CD4-positive, alpha-beta memory T cell (primary cell): ENCODE measurements around the gene BOC. TPM values are rescaled to one million over a fixed set of nuclear protein-coding genes. Genes with fewer than 3 reads are reported as not detected.

Experiments used
- CTCF ChIA-PET: fragments of 350-600 bp; sonication (Branson Sonifier 250); formaldehyde crosslinking; loops from one replicate; lab custom pipeline; 2021; ENCODE audit warnings: inconsistent platforms; ENCODE audit not compliant: partially characterized antibody; lab: Charles Lee
- POLR2A ChIA-PET: fragments of 350-600 bp; sonication (Branson Sonifier 250); formaldehyde crosslinking; loops from one replicate; lab custom pipeline; 2021; ENCODE audit not compliant: partially characterized antibody; lab: Charles Lee
- DNase-seq, 5 donors: peaks; one replicate each; pipeline versions ENCODE4 v3.0.0 to v3.0.0-alpha.2; 2020 to 2022; ENCODE audit warnings: mixed read lengths in 1 of 5
- H3K27ac ChIP-seq: one replicate; pipeline ENCODE4 v1.7.0; 2013; ENCODE audit warnings: low read depth, low read length
- H3K27me3 ChIP-seq: 2 replicates; pipeline ENCODE4 v1.7.0; 2013; ENCODE audit warnings: mild to moderate bottlenecking, low read length, moderate library complexity; ENCODE audit not compliant: insufficient read depth
- H3K36me3 ChIP-seq: 2 replicates; pipeline ENCODE4 v1.7.0; 2013; ENCODE audit warnings: mild to moderate bottlenecking, low read length, moderate library complexity; ENCODE audit not compliant: insufficient read depth
- H3K4me1 ChIP-seq: 2 replicates; pipeline ENCODE4 v1.7.0; 2013; ENCODE audit warnings: mild to moderate bottlenecking, low read length, moderate library complexity; ENCODE audit not compliant: insufficient read depth
- H3K4me3 ChIP-seq, 2 donors: one replicate each; pipeline ENCODE4 v1.7.0; 2013; ENCODE audit warnings: low read length in 2 of 2, mild to moderate bottlenecking in 1 of 2
- H3K9me3 ChIP-seq, 2 donors: one replicate each; pipeline ENCODE4 v1.7.0; 2013; ENCODE audit warnings: low read length in 2 of 2, control low read depth in 1 of 2; ENCODE audit not compliant: control insufficient read depth in 1 of 2
- H3K27ac Mint-ChIP-seq, 7 donors: one replicate each; pipeline ENCODE4 v1.8.0; 2020 to 2021; ENCODE audit warnings: mixed read lengths in 7 of 7, mild to moderate bottlenecking in 6 of 7, inconsistent platforms in 3 of 7, moderate library complexity in 3 of 7
- H3K27me3 Mint-ChIP-seq, 2 donors: one replicate each; pipeline ENCODE4 v1.8.0; 2020 to 2021; ENCODE audit warnings: mixed read lengths in 2 of 2
- H3K36me3 Mint-ChIP-seq, 2 donors: one replicate each; pipeline ENCODE4 v1.8.0; 2020 to 2021; ENCODE audit warnings: mixed read lengths in 2 of 2, inconsistent platforms in 1 of 2, mild to moderate bottlenecking in 1 of 2
- H3K4me1 Mint-ChIP-seq, 4 donors: one replicate each; pipeline ENCODE4 v1.8.0; 2020 to 2021; ENCODE audit warnings: mixed read lengths in 4 of 4, mild to moderate bottlenecking in 1 of 4
- H3K4me3 Mint-ChIP-seq, 8 donors: one replicate each; pipeline ENCODE4 v1.8.0; 2020 to 2021; ENCODE audit warnings: mixed read lengths in 8 of 8, mild to moderate bottlenecking in 7 of 8, moderate library complexity in 6 of 8, inconsistent platforms in 3 of 8
- H3K9me3 Mint-ChIP-seq, 8 donors: one replicate each; pipeline ENCODE4 v1.8.0; 2020 to 2021; ENCODE audit warnings: mixed read lengths in 8 of 8, mild to moderate bottlenecking in 5 of 8, inconsistent platforms in 3 of 8, moderate library complexity in 1 of 8
- intact Hi-C: fragments of 100-400 bp; cut with micrococcal nuclease; formaldehyde crosslinking; loops from one replicate; pipeline ENCODE4 v1.15.1; 2023
- polyA plus RNA-seq, 2 donors: library from polyadenylated mRNA; unstranded; fragments of 300-500 nt; fragmentation: Illumina TruSeq; gene quantifications; one replicate each; pipeline ENCODE4 v1.2.3, GENCODE V29; 2021
- total RNA-seq, 2 experiments: library from RNA; stranded (reverse); gene quantifications; one replicate each; pipeline ENCODE4 v1.2.3, GENCODE V29; 2021

The BOC gene
- total and polyA plus RNA-seq, 4 experiments from 2014 or later: not detected

GRCh38 chr3:113252553-113252952, 41.2 kb downstream of the BOC start:
- Mint-ChIP-seq H3K9me3 (no peaks in the 10 kb centered on the region), H3K4me3 (no peak overlapping the region), H3K36me3 (no peaks in the 10 kb centered on the region), H3K27me3 (peaks cover 0 to 3% of the 10 kb centered on the region in 2 donors), H3K4me1 (no peaks in the 10 kb centered on the region), H3K27ac (no peak overlapping the region)
- ChIA-PET POLR2A (no interaction called here), CTCF (no interaction called here)
- no peak for DNase-seq
- no peaks in the 10 kb centered on the region for H3K9me3 ChIP-seq
- no peaks in the 10 kb centered on the region for H3K36me3 ChIP-seq
- no peaks in the 10 kb centered on the region for H3K27me3 ChIP-seq
- no peaks in the 10 kb centered on the region for H3K4me1 ChIP-seq
- H3K27ac ChIP-seq: no peak overlapping the region
- H3K4me3 ChIP-seq: no peak overlapping the region
- intact Hi-C loops: no loop called here

- no peak overlapping the region for H3K4me3 ChIP-seq
- intact Hi-C loops: no loop called here
These were observed 42.3 kb downstream of the BOC start for GRCh38 chr3:113253702-113254101.

DNA sequence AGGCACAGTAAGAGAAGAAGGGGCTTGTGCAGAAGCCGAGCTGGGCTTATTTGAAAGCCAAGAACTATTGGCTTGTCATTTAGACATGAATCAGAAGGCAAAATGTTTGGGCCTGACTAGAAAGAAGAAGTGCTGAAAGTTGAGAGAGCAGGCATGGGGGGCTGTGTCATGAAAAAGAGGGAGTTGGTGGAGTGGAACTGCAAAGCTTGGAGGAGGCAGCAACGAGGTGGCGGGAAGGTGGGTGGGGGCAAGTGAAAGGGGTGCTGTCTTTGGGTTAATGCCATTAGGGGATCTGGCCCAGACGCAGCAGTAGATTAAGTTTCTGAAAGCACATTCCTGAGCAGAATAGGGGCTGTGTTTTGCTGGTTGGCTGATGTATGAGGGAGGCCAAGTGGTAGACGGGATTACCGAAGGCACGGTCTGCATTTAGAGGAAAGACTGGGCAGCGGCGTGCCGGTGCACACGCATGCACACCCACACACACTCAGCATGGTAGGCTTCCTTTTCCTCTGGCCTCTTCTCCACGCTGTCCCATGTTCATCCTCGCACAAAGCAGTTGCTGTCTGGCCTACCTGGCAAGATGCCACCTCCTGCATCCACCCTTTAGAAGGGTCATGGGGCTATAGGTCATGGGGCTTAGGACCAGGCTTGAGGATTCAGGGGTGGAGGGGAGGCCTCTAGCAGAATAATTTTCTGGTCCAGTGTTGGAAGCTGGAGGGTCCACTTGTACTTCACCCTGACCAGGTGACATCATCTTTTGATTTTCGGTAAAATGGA, 43.0 kb downstream of the BOC start:
- ChIA-PET POLR2A (no interaction called here), CTCF (no interaction called here)
- no peaks in the 10 kb centered on the region for H3K9me3 ChIP-seq
- no peaks in the 10 kb centered on the region for H3K9me3 Mint-ChIP-seq
- H3K27ac ChIP-seq: no peak overlapping the region
- no peaks in the 10 kb centered on the region for H3K36me3 Mint-ChIP-seq
- no peaks in the 10 kb centered on the region for H3K27me3 Mint-ChIP-seq
- H3K4me1 Mint-ChIP-seq: no peaks in the 10 kb centered on the region
- no peaks in the 10 kb centered on the region for H3K27me3 ChIP-seq
- H3K27ac Mint-ChIP-seq: no peak overlapping the region
- H3K4me3 Mint-ChIP-seq: no peak overlapping the region
- intact Hi-C loops: no loop called here
- no peaks in the 10 kb centered on the region for H3K4me1 ChIP-seq
- no peaks in the 10 kb centered on the region for H3K36me3 ChIP-seq
- DNase-seq: no peak
- no peak overlapping the region for H3K4me3 ChIP-seq

More at GRCh38 chr3:113253702-113254101, 42.3 kb downstream of the BOC start:
- ChIA-PET CTCF (no interaction called here), POLR2A (no interaction called here)
- Histone ChIP-seq H3K27ac (no peak overlapping the region), H3K36me3 (no peaks in the 10 kb centered on the region), H3K9me3 (no peaks in the 10 kb centered on the region), H3K27me3 (no peaks in the 10 kb centered on the region), H3K4me1 (no peaks in the 10 kb centered on the region)
- Mint-ChIP-seq H3K4me3 (no peak overlapping the region), H3K4me1 (no peaks in the 10 kb centered on the region), H3K27ac (no peak overlapping the region), H3K27me3 (peaks cover 0 to 1% of the 10 kb centered on the region in 2 donors), H3K9me3 (no peaks in the 10 kb centered on the region), H3K36me3 (no peaks in the 10 kb centered on the region)
- no peak for DNase-seq

GRCh38 chr3:113255100-113255853, 43.9 kb downstream of the BOC start:
- H3K4me3 Mint-ChIP-seq: no peak overlapping the region
- no peaks in the 10 kb centered on the region for H3K36me3 ChIP-seq
- DNase-seq: no peak
- H3K27ac Mint-ChIP-seq: no peak overlapping the region
- H3K4me1 Mint-ChIP-seq: no peaks in the 10 kb centered on the region
- H3K9me3 ChIP-seq: no peaks in the 10 kb centered on the region
- H3K27me3 Mint-ChIP-seq: no peaks in the 10 kb centered on the region
- H3K36me3 Mint-ChIP-seq: no peaks in the 10 kb centered on the region
- H3K9me3 Mint-ChIP-seq: no peaks in the 10 kb centered on the region
- POLR2A ChIA-PET: interaction anchor here (0.7 kb wide), 1 partner anchor 33 kb away, joined by 5 read pairs; no protein-coding TSS in a partner anchor
- no peak overlapping the region for H3K27ac ChIP-seq
- no peaks in the 10 kb centered on the region for H3K4me1 ChIP-seq
- no peak overlapping the region for H3K4me3 ChIP-seq
- no peaks in the 10 kb centered on the region for H3K27me3 ChIP-seq
- intact Hi-C loops: no loop called here
- CTCF ChIA-PET: interaction anchor here (1.6 to 1.8 kb wide), 2 partner anchors 10 to 34 kb away, joined by 5 read pairs; no protein-coding TSS in a partner anchor

DNA sequence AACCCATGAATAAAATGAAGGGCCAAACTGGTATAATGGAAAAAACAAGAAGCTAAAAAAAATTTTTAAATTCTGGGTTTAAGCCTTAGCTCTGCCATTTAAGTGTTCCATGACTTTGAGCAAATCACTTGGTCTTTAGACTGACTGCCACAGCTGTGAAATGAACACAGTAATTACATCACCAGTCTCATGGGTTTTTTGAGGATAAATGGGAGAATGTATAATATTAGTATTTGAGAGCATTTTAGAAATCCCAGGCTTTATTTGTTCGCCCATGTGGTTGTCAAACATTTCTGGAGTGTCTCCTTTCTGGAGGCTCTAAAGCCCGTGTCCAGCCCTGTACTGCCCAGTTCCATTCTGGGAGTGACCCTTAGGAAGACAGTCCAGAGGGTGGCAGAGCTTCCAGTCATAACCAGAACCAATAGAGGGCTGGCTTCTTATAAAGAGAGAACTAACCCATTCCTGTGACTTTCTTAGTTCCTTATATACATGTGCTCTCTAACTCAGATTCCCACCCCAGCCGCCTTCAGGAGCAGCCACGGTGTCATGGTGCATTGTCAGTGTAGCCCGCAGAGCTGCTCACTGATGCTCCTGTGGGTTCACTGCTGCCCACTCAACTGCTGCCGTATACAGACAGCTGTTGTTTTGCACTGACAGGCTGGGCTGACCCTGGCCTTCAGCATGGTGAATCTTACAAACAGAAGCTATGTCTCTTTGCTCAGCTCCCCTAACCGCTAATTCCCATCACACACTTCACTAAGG, 44.7 kb downstream of the BOC start:
- Histone ChIP-seq H3K36me3 (no peaks in the 10 kb centered on the region), H3K4me1 (no peaks in the 10 kb centered on the region), H3K27me3 (no peaks in the 10 kb centered on the region), H3K27ac (no peak overlapping the region), H3K4me3 (no peak overlapping the region), H3K9me3 (no peaks in the 10 kb centered on the region)
- no peak for DNase-seq
- Mint-ChIP-seq H3K27ac (no peak overlapping the region), H3K9me3 (no peaks in the 10 kb centered on the region), H3K27me3 (peaks cover 0 to under 1% of the 10 kb centered on the region in 2 donors), H3K36me3 (no peaks in the 10 kb centered on the region), H3K4me3 (no peak overlapping the region), H3K4me1 (no peaks in the 10 kb centered on the region)
- intact Hi-C loops: no loop called here
- POLR2A ChIA-PET: no interaction called here
- CTCF ChIA-PET: interaction anchor here (0.8 to 1.8 kb wide), 3 partner anchors 9 to 185 kb away, joined by 3 to 5 read pairs (median 5); no protein-coding TSS in a partner anchor

GRCh38 chr3:113258361-113258760, 47.0 kb downstream of the BOC start:
- Histone ChIP-seq H3K4me3 (no peak overlapping the region), H3K9me3 (no peaks in the 10 kb centered on the region), H3K36me3 (no peaks in the 10 kb centered on the region), H3K27ac (no peak overlapping the region), H3K4me1 (no peaks in the 10 kb centered on the region), H3K27me3 (no peaks in the 10 kb centered on the region)
- POLR2A ChIA-PET: interaction anchor here (1.2 kb wide), 1 partner anchor 22 kb away, joined by 3 read pairs; no protein-coding TSS in a partner anchor
- no peaks in the 10 kb centered on the region for H3K4me1 Mint-ChIP-seq
- intact Hi-C loops: no loop called here
- CTCF ChIA-PET: no interaction called here
- H3K27me3 Mint-ChIP-seq: peaks cover 1 to 5% of the 10 kb centered on the region in 2 donors
- H3K9me3 Mint-ChIP-seq: no peaks in the 10 kb centered on the region
- DNase-seq: no peak
- H3K27ac Mint-ChIP-seq: no peak overlapping the region
- no peak overlapping the region for H3K4me3 Mint-ChIP-seq
- H3K36me3 Mint-ChIP-seq: no peaks in the 10 kb centered on the region

DNA sequence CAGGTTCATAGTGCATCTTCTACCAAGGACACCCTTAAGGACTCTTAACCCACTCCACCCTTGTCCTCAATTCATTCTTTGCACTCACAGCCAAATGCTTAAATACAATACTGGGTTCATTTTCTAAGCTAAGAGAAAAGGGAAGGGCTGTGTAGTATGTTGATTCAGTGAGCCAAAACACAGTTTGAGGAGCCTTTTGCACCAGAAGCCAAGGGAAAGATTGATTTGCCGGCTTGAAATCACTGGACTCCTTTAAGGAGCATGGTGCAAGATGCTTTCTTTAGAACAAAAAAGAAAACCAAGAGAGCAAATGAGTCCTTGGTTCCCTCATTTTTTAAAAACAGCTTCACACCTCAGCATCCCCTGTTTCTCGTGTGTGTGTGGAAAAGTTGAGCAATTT, 47.8 kb downstream of the BOC start:
- no peaks in the 10 kb centered on the region for H3K36me3 Mint-ChIP-seq
- Histone ChIP-seq H3K27ac (no peak overlapping the region), H3K4me3 (no peak overlapping the region), H3K9me3 (no peaks in the 10 kb centered on the region), H3K36me3 (no peaks in the 10 kb centered on the region), H3K27me3 (no peaks in the 10 kb centered on the region), H3K4me1 (no peaks in the 10 kb centered on the region)
- ChIA-PET POLR2A (no interaction called here), CTCF (interaction anchor here (0.9 kb wide), 1 partner anchor 9 kb away, joined by 4 read pairs; no protein-coding TSS in a partner anchor)
- intact Hi-C loops: no loop called here
- no peak for DNase-seq
- H3K9me3 Mint-ChIP-seq: no peaks in the 10 kb centered on the region
- H3K4me3 Mint-ChIP-seq: no peak overlapping the region
- peaks cover 1 to 6% of the 10 kb centered on the region in 2 donors for H3K27me3 Mint-ChIP-seq
- no peak overlapping the region for H3K27ac Mint-ChIP-seq
- H3K4me1 Mint-ChIP-seq: no peaks in the 10 kb centered on the region
